MM.1S (cell line): ENCODE data around the gene NRG2.

ENCODE experiments used
- EZH2 ChIP-seq: fragments of 300-600 bp; sonication (generic); optimal IDR thresholded peaks from 2 replicates; pipeline ENCODE3; 2017; ENCODE audit warnings: low read depth, mild to moderate bottlenecking, antibody characterized with exemption, low read length, mixed read lengths
- TF ChIP-seq, protein P1 (sequence below): fragments of 300-600 bp; sonication (generic); IDR thresholded peaks from 2 replicates; pipeline ENCODE4 v1.5.1; 2016; ENCODE audit warnings: antibody characterized with exemption, low read length, mixed read lengths

DNA sequence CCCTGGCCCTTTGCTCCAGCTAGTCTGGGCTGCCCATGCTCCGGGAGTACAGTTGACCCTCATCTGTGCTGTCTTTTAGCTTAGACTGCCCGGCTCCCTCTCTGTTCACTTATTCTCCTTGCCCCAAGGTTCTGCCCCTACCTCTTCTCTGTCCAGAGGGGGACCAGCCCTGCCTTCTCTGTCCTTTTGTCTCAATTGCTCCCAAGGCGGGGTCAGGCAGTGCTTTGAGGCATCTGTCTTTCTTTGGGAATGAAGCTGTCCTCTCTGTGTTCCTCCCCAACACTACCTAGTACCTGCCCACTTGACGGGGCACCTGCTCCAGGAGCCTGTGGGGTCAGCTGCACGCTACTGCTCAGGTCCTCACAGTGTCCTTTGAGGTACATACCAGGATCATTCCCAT is 188.1 kb downstream of the NRG2 start:
- no peak for TF ChIP-seq EZH2
- TF ChIP-seq, protein P1, sequence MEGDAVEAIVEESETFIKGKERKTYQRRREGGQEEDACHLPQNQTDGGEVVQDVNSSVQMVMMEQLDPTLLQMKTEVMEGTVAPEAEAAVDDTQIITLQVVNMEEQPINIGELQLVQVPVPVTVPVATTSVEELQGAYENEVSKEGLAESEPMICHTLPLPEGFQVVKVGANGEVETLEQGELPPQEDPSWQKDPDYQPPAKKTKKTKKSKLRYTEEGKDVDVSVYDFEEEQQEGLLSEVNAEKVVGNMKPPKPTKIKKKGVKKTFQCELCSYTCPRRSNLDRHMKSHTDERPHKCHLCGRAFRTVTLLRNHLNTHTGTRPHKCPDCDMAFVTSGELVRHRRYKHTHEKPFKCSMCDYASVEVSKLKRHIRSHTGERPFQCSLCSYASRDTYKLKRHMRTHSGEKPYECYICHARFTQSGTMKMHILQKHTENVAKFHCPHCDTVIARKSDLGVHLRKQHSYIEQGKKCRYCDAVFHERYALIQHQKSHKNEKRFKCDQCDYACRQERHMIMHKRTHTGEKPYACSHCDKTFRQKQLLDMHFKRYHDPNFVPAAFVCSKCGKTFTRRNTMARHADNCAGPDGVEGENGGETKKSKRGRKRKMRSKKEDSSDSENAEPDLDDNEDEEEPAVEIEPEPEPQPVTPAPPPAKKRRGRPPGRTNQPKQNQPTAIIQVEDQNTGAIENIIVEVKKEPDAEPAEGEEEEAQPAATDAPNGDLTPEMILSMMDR = no peak
